COR-L47 (cell line): ENCODE measurements around the gene JUND.

ENCODE experiments used
- DNase-seq: peaks from one replicate; lab custom pipeline; 2025; lab: John Stamatoyannopoulos, UW

JUND gene

DNA sequence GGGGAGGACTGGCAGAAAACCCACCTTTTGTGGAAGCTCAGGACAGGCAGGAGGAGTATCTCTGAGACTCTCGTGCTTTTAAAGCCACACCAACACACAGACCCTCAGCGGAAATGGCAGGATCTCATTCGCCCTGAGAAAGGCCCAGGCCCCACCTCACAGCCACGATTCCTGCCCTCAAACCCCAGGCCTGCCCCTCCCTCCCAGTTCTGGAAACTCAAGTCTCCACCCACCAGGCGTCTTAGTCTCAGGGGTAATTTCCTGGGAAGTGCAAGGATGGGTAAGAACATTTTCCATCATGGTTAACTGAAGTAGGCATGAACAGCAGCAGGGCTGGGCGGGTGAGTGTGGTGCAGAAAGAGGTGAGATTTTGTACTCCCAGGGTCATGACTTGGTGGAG lies 47.2 kb downstream of the JUND start:
- no peak for DNase-seq

DNA sequence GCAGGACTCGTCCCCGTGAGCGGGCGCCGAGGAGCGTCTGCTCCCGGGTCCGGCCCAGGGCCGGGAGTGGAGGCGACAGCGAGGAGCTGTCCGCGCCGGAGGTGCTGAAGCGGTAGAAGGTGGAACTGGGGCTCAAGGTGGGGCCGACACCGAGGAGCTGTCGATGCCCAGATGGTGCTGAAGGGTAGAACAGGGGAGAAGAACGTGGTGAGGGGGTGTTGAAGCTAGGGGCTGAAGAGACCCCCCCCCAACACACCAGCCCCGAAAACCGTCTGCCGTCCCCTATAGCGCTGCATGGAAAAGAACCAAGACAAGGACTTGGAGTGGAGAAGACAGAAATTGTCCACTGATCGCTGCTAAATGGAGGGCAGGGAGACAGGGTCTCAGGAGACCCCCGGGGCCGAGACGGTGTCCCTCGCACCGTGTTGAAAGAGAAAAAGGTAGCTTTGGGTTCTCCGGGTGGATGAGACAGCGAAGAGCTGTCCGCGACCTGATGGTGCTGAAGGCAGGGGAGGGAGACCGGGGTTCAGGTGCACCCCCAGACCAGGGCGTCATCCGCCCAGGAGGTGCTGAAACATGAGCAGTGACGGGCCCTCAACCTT lies 48.1 kb downstream of the JUND start:
- no peak for DNase-seq

DNA sequence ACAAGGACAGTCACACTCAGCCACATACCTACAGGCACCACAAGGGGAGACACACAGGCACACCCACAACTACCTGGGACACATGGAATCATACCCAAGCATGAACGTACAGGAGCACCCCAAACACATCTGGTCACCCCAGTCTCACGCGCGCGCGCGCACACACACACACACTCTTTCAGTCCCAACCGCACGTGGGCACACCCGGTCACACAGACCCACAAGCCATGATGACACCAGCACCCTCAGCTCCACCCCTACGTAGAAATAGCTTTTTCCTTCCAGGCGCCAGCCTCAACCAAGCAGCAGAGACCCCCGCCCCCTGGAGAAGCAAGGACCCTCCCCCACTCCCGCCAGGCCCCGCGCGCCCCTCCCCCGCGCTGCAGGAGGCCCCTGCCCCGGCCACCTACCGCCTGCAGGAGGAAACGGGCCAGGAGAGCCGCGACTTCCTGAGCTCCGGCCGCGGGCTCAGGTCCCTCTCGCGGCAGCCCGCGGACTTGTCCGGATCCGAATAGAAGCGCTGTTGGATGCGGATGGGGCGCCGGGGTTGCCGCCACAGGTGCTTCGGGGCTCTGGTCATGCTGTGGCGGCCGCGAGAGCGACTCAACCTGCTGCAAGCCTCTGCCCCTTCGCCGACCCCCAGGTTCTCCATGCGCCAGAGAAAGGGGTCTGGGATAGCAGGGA lies 48.7 kb downstream of the JUND start:
- peak; percentile 25 for DNase-seq

DNA sequence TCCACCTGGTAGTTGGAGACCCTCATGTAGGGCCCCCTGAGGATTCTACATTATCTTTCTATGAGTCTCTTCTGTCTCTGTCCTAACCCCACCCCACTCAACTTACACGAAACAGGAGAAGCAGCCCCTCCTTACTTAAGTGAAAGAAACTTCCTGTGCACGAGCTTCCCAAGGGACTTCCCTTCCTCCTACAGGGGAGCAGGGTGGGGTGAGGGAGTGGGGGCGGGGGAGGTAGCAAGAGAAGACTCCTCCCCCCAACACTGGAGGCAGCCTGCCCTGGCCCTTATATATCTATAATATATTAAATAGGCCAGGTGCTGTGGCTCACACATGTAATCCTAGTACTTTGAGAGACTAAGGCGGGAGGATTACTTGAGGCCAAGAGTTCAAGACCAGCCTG lies 49.6 kb downstream of the JUND start:
- DNase-seq, result no peak

DNA sequence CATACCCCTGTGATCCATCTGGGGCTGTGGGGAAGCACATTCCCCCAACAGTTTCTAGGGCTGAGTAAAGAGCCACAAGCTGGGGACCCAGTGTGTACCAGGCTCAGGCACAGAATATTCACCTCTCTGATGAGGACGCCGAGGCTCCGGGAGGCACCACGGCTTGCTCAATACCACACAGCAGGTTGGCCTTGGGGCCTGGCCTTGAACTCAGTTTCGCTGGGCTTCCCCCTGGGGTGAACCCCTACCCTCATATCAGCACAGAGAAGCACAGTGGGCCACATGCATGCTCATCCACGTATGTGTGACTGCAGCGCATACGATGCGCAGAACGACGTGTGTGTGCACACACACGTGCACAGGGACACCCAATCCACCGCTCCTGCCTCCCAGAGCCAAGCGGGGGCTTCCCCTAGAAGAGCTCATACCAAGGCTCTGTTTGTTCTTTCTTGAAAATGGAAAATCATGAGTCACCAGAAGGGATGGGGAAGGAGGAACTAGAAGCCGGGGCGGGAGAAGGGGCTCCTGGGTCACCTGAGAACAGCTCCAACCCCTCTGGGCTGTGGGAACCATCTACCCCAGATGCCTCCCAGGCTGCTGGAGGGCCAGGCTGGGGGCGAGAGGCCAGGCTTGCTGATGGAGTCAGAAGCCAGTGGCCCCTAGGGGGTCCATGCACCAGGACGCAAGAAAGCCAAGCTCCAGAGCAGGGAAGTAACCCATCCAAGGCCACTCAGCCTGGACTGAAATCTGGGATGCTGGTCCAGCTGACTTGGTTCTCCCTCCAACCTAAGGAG lies 50.3 kb downstream of the JUND start:
- DNase-seq, result no peak

DNA sequence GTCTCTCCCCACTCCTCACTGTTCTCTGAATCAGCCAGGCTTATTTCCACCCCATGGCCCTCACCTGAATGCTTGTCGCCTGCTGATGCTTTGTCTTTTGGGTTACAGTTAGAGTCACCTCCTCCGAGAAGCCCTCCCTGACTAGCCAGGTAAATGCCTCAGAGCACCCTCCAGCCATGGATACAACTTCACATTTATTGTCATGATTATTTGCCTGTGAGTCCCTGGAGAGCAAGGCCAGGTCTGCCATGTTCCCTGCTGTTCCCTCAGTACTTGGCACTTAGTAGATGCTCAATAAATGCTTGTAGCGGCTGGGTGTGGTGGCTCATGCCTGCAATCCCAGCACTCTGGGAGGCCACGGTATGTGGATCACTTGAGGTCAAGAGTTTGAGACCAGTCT lies 51.5 kb downstream of the JUND start:
- DNase-seq, result no peak
